Panc1 (cell line): Measurements from ENCODE around the gene DCAF8L2. TPM values are rescaled to one million over a fixed set of nuclear protein-coding genes. Genes with fewer than 3 reads are reported as not detected.

Experiments
- ATAC-seq: fragments of 200-7000 bp; cut with Tn5 transposase; 2 replicates; pipeline ENCODE4 v1.9.1; 2020; ENCODE audit warnings: mild to moderate bottlenecking, moderate library complexity
- BruUV-seq: library from RNA; stranded (reverse); fragments of 400-500 nt; replicated peaks from 2 replicates; lab custom pipeline; 2021; lab: Mats Ljungman, UMichigan
- CTCF ChIA-PET: fragments of 300-600 bp; sonication (Branson Sonifier 250); formaldehyde crosslinking; loops from one replicate; lab custom pipeline; 2022; ENCODE audit warnings: antibody characterized with exemption; lab: Charles Lee
- POLR2A ChIA-PET: fragments of 300-600 bp; sonication (Branson Sonifier 250); formaldehyde crosslinking; loops from one replicate; lab custom pipeline; 2022; ENCODE audit warnings: antibody characterized with exemption; lab: Charles Lee
- DNase-seq: peaks from one replicate; pipeline ENCODE4 v3.0.0-alpha.2; 2010; ENCODE audit warnings: low read depth, low spot score
- H3K27ac ChIP-seq: 2 replicates; pipeline ENCODE4 v1.5.1; 2011; ENCODE audit warnings: mild to moderate bottlenecking, low read length, inconsistent platforms
- H3K27me3 ChIP-seq: fragments of 200-500 bp; sonication (Bioruptor generic); 2 replicates; pipeline ENCODE4 v1.6.0; 2014; ENCODE audit warnings: low read length, inconsistent platforms; ENCODE audit not compliant: control insufficient read depth, insufficient read depth
- H3K36me3 ChIP-seq: fragments of 200-500 bp; sonication (Bioruptor generic); 2 replicates; pipeline ENCODE4 v1.5.1; 2014; ENCODE audit warnings: inconsistent platforms, mild to moderate bottlenecking, low read length, moderate library complexity; ENCODE audit not compliant: control insufficient read depth, insufficient read depth
- H3K4me1 ChIP-seq: 2 replicates; pipeline ENCODE4 v1.5.1; 2011; ENCODE audit warnings: inconsistent platforms, mild to moderate bottlenecking, low read length, moderate library complexity; ENCODE audit not compliant: control insufficient read depth, insufficient read depth
- H3K4me3 ChIP-seq, 2 experiments: 2 replicates each; pipeline ENCODE4 v1.5.1; 2011 to 2012; ENCODE audit warnings: low read depth in 2 of 2, low read length in 2 of 2, mild to moderate bottlenecking in 2 of 2, inconsistent platforms in 1 of 2, moderate library complexity in 1 of 2
- H3K9me3 ChIP-seq: fragments of 200-500 bp; sonication (Bioruptor generic); 2 replicates; pipeline ENCODE4 v1.5.1; 2014; ENCODE audit warnings: low read depth, mild to moderate bottlenecking, inconsistent platforms, low read length, moderate library complexity; ENCODE audit not compliant: control insufficient read depth, insufficient read depth
- POLR2AphosphoS5 ChIP-seq: IDR thresholded peaks from 2 replicates; pipeline ENCODE4 v1.6.1; 2012; ENCODE audit warnings: mild to moderate bottlenecking, low read depth, low read length, moderate library complexity
- SIN3A ChIP-seq: IDR thresholded peaks from 2 replicates; pipeline ENCODE4 v1.6.1; 2012; ENCODE audit warnings: low read depth, mild to moderate bottlenecking, low read length, moderate library complexity, borderline replicate concordance; ENCODE audit not compliant: insufficient read depth
- TCF7L2 ChIP-seq: IDR thresholded peaks from 2 replicates; pipeline ENCODE4 v1.6.1; 2011; ENCODE audit warnings: mild to moderate bottlenecking, low read depth, low read length, inconsistent platforms
- in situ Hi-C: cut with HindIII; loops from 2 replicates; pipeline ENCODE4 v1.10.0; 2016; ENCODE audit warnings: low sequenced_read_pairs, low pct_unique_long_range_greater_than_20kb
- intact Hi-C: fragments of 100-400 bp; cut with micrococcal nuclease; formaldehyde crosslinking; loops from one replicate; pipeline ENCODE4 v1.10.0; 2022; ENCODE audit not compliant: unreplicated experiment
- total RNA-seq: library from RNA; stranded (reverse); gene quantifications from one replicate; pipeline ENCODE4 v1.2.1, GENCODE V29; 2021; ENCODE audit not compliant: unreplicated experiment
- TF ChIP-seq, protein P1 (sequence below): fragments of 450-650 bp; IDR thresholded peaks from 2 replicates; pipeline ENCODE4 v1.5.1; 2017; ENCODE audit warnings: mild to moderate bottlenecking
- TF ChIP-seq, protein P2 (sequence below), 2 experiments: IDR thresholded peaks; 2 replicates each; pipeline ENCODE4 v1.6.1; 2011 to 2012; ENCODE audit warnings: low read depth in 2 of 2, control low read depth in 1 of 2, low read length in 1 of 2, mild to moderate bottlenecking in 1 of 2, moderate library complexity in 1 of 2; ENCODE audit not compliant: insufficient read depth in 1 of 2

The DCAF8L2 gene
- total RNA-seq, 1 experiment from 2014 or later = not detected

DNA sequence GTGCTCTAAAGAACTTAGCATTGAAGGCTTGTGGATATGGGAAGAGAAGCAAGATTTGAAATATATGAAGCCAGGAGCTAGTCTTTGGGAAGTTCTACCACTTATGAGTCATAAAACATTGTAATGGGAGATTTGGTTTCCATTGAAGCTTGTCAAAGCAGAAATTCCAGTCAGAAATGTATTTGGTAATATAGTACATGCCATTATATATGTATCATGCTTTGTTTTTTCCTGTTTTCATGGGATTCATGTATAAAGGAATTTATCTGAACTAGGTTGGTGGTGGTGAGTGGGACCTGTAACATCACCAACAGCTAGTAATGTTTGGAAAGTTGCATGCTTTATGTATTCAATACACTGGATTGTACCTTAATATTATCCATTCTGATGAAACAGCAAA, 14.6 kb upstream of the DCAF8L2 start:
- CTCF ChIA-PET = no interaction called here
- intact Hi-C loops (no loop called here), in situ Hi-C loops (no loop called here)
- Histone ChIP-seq H3K9me3 (no peaks in the 10 kb centered on the region), H3K36me3 (no peaks in the 10 kb centered on the region), H3K4me1 (no peaks in the 10 kb centered on the region), H3K4me3 (no peak overlapping the region), H3K27me3 (no peaks in the 10 kb centered on the region), H3K27ac (no peak overlapping the region)
- TF ChIP-seq POLR2AphosphoS5 = no peak
- no peak for TF ChIP-seq TCF7L2
- no peak for TF ChIP-seq SIN3A
- TF ChIP-seq, protein P1, sequence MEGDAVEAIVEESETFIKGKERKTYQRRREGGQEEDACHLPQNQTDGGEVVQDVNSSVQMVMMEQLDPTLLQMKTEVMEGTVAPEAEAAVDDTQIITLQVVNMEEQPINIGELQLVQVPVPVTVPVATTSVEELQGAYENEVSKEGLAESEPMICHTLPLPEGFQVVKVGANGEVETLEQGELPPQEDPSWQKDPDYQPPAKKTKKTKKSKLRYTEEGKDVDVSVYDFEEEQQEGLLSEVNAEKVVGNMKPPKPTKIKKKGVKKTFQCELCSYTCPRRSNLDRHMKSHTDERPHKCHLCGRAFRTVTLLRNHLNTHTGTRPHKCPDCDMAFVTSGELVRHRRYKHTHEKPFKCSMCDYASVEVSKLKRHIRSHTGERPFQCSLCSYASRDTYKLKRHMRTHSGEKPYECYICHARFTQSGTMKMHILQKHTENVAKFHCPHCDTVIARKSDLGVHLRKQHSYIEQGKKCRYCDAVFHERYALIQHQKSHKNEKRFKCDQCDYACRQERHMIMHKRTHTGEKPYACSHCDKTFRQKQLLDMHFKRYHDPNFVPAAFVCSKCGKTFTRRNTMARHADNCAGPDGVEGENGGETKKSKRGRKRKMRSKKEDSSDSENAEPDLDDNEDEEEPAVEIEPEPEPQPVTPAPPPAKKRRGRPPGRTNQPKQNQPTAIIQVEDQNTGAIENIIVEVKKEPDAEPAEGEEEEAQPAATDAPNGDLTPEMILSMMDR = no peak
- TF ChIP-seq, protein P2, sequence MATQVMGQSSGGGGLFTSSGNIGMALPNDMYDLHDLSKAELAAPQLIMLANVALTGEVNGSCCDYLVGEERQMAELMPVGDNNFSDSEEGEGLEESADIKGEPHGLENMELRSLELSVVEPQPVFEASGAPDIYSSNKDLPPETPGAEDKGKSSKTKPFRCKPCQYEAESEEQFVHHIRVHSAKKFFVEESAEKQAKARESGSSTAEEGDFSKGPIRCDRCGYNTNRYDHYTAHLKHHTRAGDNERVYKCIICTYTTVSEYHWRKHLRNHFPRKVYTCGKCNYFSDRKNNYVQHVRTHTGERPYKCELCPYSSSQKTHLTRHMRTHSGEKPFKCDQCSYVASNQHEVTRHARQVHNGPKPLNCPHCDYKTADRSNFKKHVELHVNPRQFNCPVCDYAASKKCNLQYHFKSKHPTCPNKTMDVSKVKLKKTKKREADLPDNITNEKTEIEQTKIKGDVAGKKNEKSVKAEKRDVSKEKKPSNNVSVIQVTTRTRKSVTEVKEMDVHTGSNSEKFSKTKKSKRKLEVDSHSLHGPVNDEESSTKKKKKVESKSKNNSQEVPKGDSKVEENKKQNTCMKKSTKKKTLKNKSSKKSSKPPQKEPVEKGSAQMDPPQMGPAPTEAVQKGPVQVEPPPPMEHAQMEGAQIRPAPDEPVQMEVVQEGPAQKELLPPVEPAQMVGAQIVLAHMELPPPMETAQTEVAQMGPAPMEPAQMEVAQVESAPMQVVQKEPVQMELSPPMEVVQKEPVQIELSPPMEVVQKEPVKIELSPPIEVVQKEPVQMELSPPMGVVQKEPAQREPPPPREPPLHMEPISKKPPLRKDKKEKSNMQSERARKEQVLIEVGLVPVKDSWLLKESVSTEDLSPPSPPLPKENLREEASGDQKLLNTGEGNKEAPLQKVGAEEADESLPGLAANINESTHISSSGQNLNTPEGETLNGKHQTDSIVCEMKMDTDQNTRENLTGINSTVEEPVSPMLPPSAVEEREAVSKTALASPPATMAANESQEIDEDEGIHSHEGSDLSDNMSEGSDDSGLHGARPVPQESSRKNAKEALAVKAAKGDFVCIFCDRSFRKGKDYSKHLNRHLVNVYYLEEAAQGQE (IDR thresholded peaks at IDR 0.05; ENCODE audit: insufficient read depth in 1 of 2, low read depth in 2 of 2, low read length in 1 of 2) = no peak
- DNase-seq (no peak), ATAC-seq (no peak)
- BruUV-seq = no TSS peak
- POLR2A ChIA-PET = no interaction called here

DNA sequence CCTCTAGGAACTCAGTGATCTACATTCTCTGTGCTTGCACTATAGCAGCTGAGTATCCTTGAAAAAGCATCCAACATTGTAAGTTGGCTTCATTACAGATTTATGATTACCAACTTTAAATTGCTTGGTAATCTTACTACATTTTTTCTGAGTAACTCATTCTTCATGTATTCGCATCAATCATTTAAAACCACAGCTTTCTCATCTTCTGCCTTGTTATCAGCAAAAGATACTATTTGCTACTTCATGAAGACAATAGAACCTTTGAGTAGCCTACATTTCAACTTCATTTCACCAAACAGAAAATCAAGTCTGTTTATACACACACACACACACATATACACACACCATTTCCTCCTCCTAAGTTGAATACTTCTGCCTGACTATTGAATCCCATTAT, 6.2 kb upstream of the DCAF8L2 start:
- no peak overlapping the region for H3K4me3 ChIP-seq
- no peaks in the 10 kb centered on the region for H3K27me3 ChIP-seq
- H3K4me1 ChIP-seq = no peaks in the 10 kb centered on the region
- ChIA-PET POLR2A (no interaction called here), CTCF (no interaction called here)
- intact Hi-C loops (no loop called here), in situ Hi-C loops (no loop called here)
- no peaks in the 10 kb centered on the region for H3K36me3 ChIP-seq
- H3K27ac ChIP-seq = no peak overlapping the region
- TF ChIP-seq, protein P1 = no peak
- no peak for TF ChIP-seq TCF7L2
- no peak for TF ChIP-seq POLR2AphosphoS5
- TF ChIP-seq, protein P2 (IDR thresholded peaks at IDR 0.05; ENCODE audit: insufficient read depth in 1 of 2, low read depth in 2 of 2, low read length in 1 of 2) = no peak
- TF ChIP-seq SIN3A = no peak
- no peak for DNase-seq
- BruUV-seq = no TSS peak
- ATAC-seq = no peak
- H3K9me3 ChIP-seq = no peaks in the 10 kb centered on the region
